DND-41 (cell line): ENCODE results near the gene WDR7.
A peak's percentile ranks its signal among the peaks of the same experiment; 100 is the strongest.

Experiments
- ATAC-seq: fragments of 200-7000 bp; cut with Tn5 transposase; 3 replicates; pipeline ENCODE4 v1.9.1; 2021; ENCODE audit warnings: low read depth; ENCODE audit not compliant: insufficient read depth
- DNase-seq: peaks from one replicate; pipeline ENCODE4 v3.0.0-alpha.2; 2020
- H2AFZ ChIP-seq: 2 replicates; pipeline ENCODE4 v1.6.0; 2012; ENCODE audit warnings: low read depth, low read length
- H3K27ac ChIP-seq: 2 replicates; pipeline ENCODE4 v1.5.1; 2012; ENCODE audit warnings: low read length, inconsistent platforms
- H3K27me3 ChIP-seq: fragments of 200-600 bp; sonication (generic); 2 replicates; pipeline ENCODE4 v1.6.0; 2012; ENCODE audit warnings: low read length, mild to moderate bottlenecking, inconsistent platforms; ENCODE audit not compliant: insufficient read depth, poor library complexity
- H3K36me3 ChIP-seq: 2 replicates; pipeline ENCODE4 v1.5.1; 2012; ENCODE audit warnings: low read length, inconsistent platforms; ENCODE audit not compliant: insufficient read depth
- H3K4me1 ChIP-seq: 2 replicates; pipeline ENCODE4 v1.5.1; 2012; ENCODE audit warnings: mild to moderate bottlenecking, low read length; ENCODE audit not compliant: insufficient read depth
- H3K4me2 ChIP-seq: 2 replicates; pipeline ENCODE4 v1.6.0; 2012; ENCODE audit warnings: mild to moderate bottlenecking, moderate library complexity, low read length, inconsistent platforms; ENCODE audit not compliant: insufficient read depth
- H3K4me3 ChIP-seq, 2 experiments: fragments of 200-600 bp in 1 of 2; shearing (Covaris generic) in 1 of 2; 2 replicates each; pipeline ENCODE4 v1.5.1; 2012 to 2016; ENCODE audit warnings: inconsistent platforms in 2 of 2, low read length in 2 of 2, mild to moderate bottlenecking in 2 of 2, low read depth in 1 of 2, moderate library complexity in 1 of 2
- H3K79me2 ChIP-seq: 2 replicates; pipeline ENCODE4 v1.6.0; 2012; ENCODE audit warnings: low read length, inconsistent platforms; ENCODE audit not compliant: insufficient read depth
- H3K9ac ChIP-seq: 2 replicates; pipeline ENCODE4 v1.6.0; 2012; ENCODE audit warnings: low read depth, mild to moderate bottlenecking, inconsistent platforms, low read length, moderate library complexity
- H3K9me3 ChIP-seq: 2 replicates; pipeline ENCODE4 v1.5.1; 2012; ENCODE audit warnings: low read length, moderate library complexity, mild to moderate bottlenecking, inconsistent platforms; ENCODE audit not compliant: insufficient read depth, severe bottlenecking
- H4K20me1 ChIP-seq: 2 replicates; pipeline ENCODE4 v1.6.0; 2012; ENCODE audit warnings: low read length; ENCODE audit not compliant: insufficient read depth
- CTCF ChIP-seq: IDR thresholded peaks from 2 replicates; pipeline ENCODE4 v1.5.1; 2012; ENCODE audit warnings: borderline replicate concordance, low read length, moderate library complexity, mild to moderate bottlenecking; ENCODE audit not compliant: poor library complexity, severe bottlenecking; ENCODE audit errors: extremely low read depth
- EZH2 ChIP-seq: IDR thresholded peaks from 3 replicates; pipeline ENCODE4 v1.6.1; 2012; ENCODE audit warnings: borderline replicate concordance, low read depth, mild to moderate bottlenecking, moderate library complexity, low read length, inconsistent platforms; ENCODE audit not compliant: severe bottlenecking

Gene WDR7

GRCh38 chr18:56637176-56637575 lies 14.0 kb upstream of the WDR7 start:
- Histone ChIP-seq H3K27me3 (no peaks in the 10 kb centered on the region), H3K9me3 (no peaks in the 10 kb centered on the region), H3K4me3 (peak overlapping the region; percentile 77 to 84), H3K27ac (peak overlapping the region; percentile 91), H3K4me2 (peak overlapping the region; percentile 72), H3K79me2 (peaks cover 68% of the 10 kb centered on the region), H4K20me1 (peaks cover 37% of the 10 kb centered on the region), H3K4me1 (peaks cover 40% of the 10 kb centered on the region), H3K36me3 (peaks cover 29% of the 10 kb centered on the region), H3K9ac (peak overlapping the region; percentile 83), H2AFZ (no peak overlapping the region)
- DNase-seq (no peak), ATAC-seq (no peak)
- no peak for TF ChIP-seq EZH2
- no peak for TF ChIP-seq CTCF

- Histone ChIP-seq H3K9ac (peak overlapping the region; percentile 83), H3K79me2 (peaks cover 63% of the 10 kb centered on the region), H3K4me2 (peak overlapping the region; percentile 72), H3K4me1 (peaks cover 40% of the 10 kb centered on the region), H3K27ac (peak overlapping the region; percentile 91), H3K4me3 (peak overlapping the region; percentile 77 to 84), H3K9me3 (no peaks in the 10 kb centered on the region), H4K20me1 (peaks cover 37% of the 10 kb centered on the region), H3K27me3 (no peaks in the 10 kb centered on the region), H2AFZ (peak overlapping the region; percentile 90), H3K36me3 (peaks cover 29% of the 10 kb centered on the region)
- TF ChIP-seq CTCF (no peak), EZH2 (no peak)
- DNase-seq, result peak; percentile 24
- peak; percentile 10 for ATAC-seq
Observed at GRCh38 chr18:56637711-56638231, 13.4 kb upstream of the WDR7 start.

GRCh38 chr18:56638232-56639103 lies 12.7 kb upstream of the WDR7 start, which contains the start of gene TXNL1:
Gene TXNL1, minus strand, starts transcription at chr18:56638592. Its CDS starts 152 bp downstream, at chr18:56638440.
- Histone ChIP-seq H3K79me2 (peaks cover 56% of the 10 kb centered on the region), H3K4me2 (peak within 1 kb of the TSS; percentile 72), H3K27ac (peak within 1 kb of the TSS; percentile 91), H2AFZ (peak within 1 kb of the TSS; percentile 90), H4K20me1 (peaks cover 37% of the 10 kb centered on the region), H3K9me3 (no peaks in the 10 kb centered on the region), H3K4me1 (peaks cover 40% of the 10 kb centered on the region), H3K27me3 (no peaks in the 10 kb centered on the region), H3K36me3 (peaks cover 27% of the 10 kb centered on the region), H3K9ac (peak within 1 kb of the TSS; percentile 83), H3K4me3 (peak within 1 kb of the TSS; percentile 77 to 84)
- peak; percentile 92 for ATAC-seq
- DNase-seq, result peak; percentile 99
- TF ChIP-seq EZH2 (no peak), CTCF (no peak)
